GM12878 (cell line): ENCODE data around the gene BNIPL. TPM values are rescaled to one million over a fixed set of nuclear protein-coding genes. Genes with fewer than 3 reads are reported as not detected.

Experiments
- ATAC-seq: fragments of 200-7000 bp; cut with Tn5 transposase; 3 replicates; pipeline ENCODE4 v1.9.1; 2020; ENCODE audit warnings: mild to moderate bottlenecking, moderate library complexity
- BruUV-seq: library from RNA; stranded (reverse); fragments of 400-500 nt; replicated peaks from 2 replicates; lab custom pipeline; 2021; lab: Mats Ljungman, UMichigan
- CTCF ChIA-PET: fragments of 300-600 bp; sonication (Branson Sonifier 250); formaldehyde crosslinking; extraction: SDS; loops from one replicate; lab custom pipeline; 2021; ENCODE audit warnings: inconsistent platforms; lab: Yijun Ruan, JAX
- POLR2A ChIA-PET: fragments of 350-600 bp; formaldehyde crosslinking; extraction: SDS; loops from one replicate; lab custom pipeline; 2021; ENCODE audit warnings: inconsistent platforms; lab: Charles Lee
- RAD21 ChIA-PET: fragments of 300-600 bp; sonication (Branson Sonifier 250); formaldehyde crosslinking; loops from one replicate; lab custom pipeline; 2023; ENCODE audit warnings: antibody characterized with exemption; ENCODE audit not compliant: unreplicated experiment; lab: Charles Lee
- SMC1A ChIA-PET: fragments of 300-600 bp; sonication (Branson Sonifier 250); formaldehyde crosslinking; loops from one replicate; lab custom pipeline; 2023; ENCODE audit not compliant: unreplicated experiment, uncharacterized antibody; lab: Charles Lee
- DNase-seq: peaks from one replicate; pipeline ENCODE4 v3.0.0-alpha.2; 2011; ENCODE audit warnings: low read depth, low spot score
- FAIRE-seq: peaks from 3 replicates; lab custom pipeline; 2011; peaks lifted over from hg19 to GRCh38; lab: Jason Lieb, UNC
- H2AFZ ChIP-seq: 2 replicates; pipeline ENCODE4 v1.6.0; 2011; ENCODE audit warnings: low read depth, low read length, control low read depth; ENCODE audit not compliant: control insufficient read depth
- H3K27ac ChIP-seq: 2 replicates; pipeline ENCODE4 v1.5.1; 2011; ENCODE audit warnings: control low read depth; ENCODE audit not compliant: control insufficient read depth, insufficient read depth
- H3K27me3 ChIP-seq, 2 experiments: replicated peaks in 1 of 2; 2 replicates each; pipeline versions ENCODE4 v1.6.0 to v1.6.1; 2011; ENCODE audit warnings: low read length in 1 of 2; ENCODE audit not compliant: control insufficient read depth in 2 of 2, insufficient read depth in 2 of 2
- H3K36me3 ChIP-seq, 2 experiments: 2 replicates each; pipeline ENCODE4 v1.5.1; 2011; ENCODE audit warnings: low read length in 1 of 2; ENCODE audit not compliant: control insufficient read depth in 2 of 2, insufficient read depth in 2 of 2
- H3K4me1 ChIP-seq: 2 replicates; pipeline ENCODE4 v1.6.1; 2011; ENCODE audit warnings: mild to moderate bottlenecking, low read length, moderate library complexity, mixed read lengths; ENCODE audit not compliant: control insufficient read depth, insufficient read depth
- H3K4me2 ChIP-seq: 2 replicates; pipeline ENCODE4 v1.6.0; 2011; ENCODE audit warnings: control low read depth; ENCODE audit not compliant: control insufficient read depth, insufficient read depth
- H3K4me3 ChIP-seq: fragments of 200-600 bp; sonication (generic); 2 replicates; pipeline ENCODE4 v1.5.1; 2016
- H3K79me2 ChIP-seq: 2 replicates; pipeline ENCODE4 v1.6.0; 2011; ENCODE audit warnings: low read length; ENCODE audit not compliant: control insufficient read depth, insufficient read depth
- H3K9ac ChIP-seq: 2 replicates; pipeline ENCODE4 v1.8.0; 2011; ENCODE audit warnings: low read length, control low read depth, mixed read lengths; ENCODE audit not compliant: control insufficient read depth, insufficient read depth
- H3K9me3 ChIP-seq: replicated peaks from 3 replicates; pipeline ENCODE4 v1.5.1; 2011; ENCODE audit warnings: mild to moderate bottlenecking, low read length; ENCODE audit not compliant: control insufficient read depth, insufficient read depth
- H4K20me1 ChIP-seq: 2 replicates; pipeline ENCODE4 v1.6.0; 2011; ENCODE audit not compliant: control insufficient read depth, insufficient read depth
- ATF7 ChIP-seq: fragments of 450-650 bp; IDR thresholded peaks from 2 replicates; pipeline ENCODE4 v1.6.1; 2016; ENCODE audit warnings: low read depth, mild to moderate bottlenecking
- CTCF ChIP-seq, 3 experiments: IDR thresholded peaks in 2 of 3; conservative IDR thresholded peaks in 1 of 3; 2 replicates each; pipeline ENCODE4 v1.5.1; 2011; ENCODE audit warnings: low read depth in 3 of 3, low read length in 3 of 3, mild to moderate bottlenecking in 3 of 3, control low read depth in 2 of 3, moderate library complexity in 2 of 3, inconsistent platforms in 1 of 3, mixed read lengths in 1 of 3; ENCODE audit not compliant: control insufficient read depth in 2 of 3, insufficient read depth in 1 of 3; ENCODE audit errors: extremely low read depth in 1 of 3
- NR2F1 ChIP-seq: fragments of 450-650 bp; conservative IDR thresholded peaks from 2 replicates; pipeline ENCODE4 v1.6.1; 2017; ENCODE audit warnings: mild to moderate bottlenecking
- RAD21 ChIP-seq: IDR thresholded peaks from 2 replicates; pipeline ENCODE4 v1.6.1; 2011; ENCODE audit warnings: mild to moderate bottlenecking, low read depth, low read length, moderate library complexity; ENCODE audit not compliant: insufficient read depth
- TBL1XR1 ChIP-seq: IDR thresholded peaks from 2 replicates; pipeline ENCODE4 v1.6.1; 2012; ENCODE audit warnings: low read depth, low read length, improper control_type of control experiment
- WGBS: methylation state at CpG from one replicate; pipeline ENCODE4 v1.1.6; 2016; ENCODE audit warnings: low lambda C conversion rate; ENCODE audit not compliant: insufficient replicate concordance, insufficient coverage; ENCODE audit errors: missing lambda C conversion rate; 5-methylcytosine and 5-hydroxymethylcytosine counted together
- in situ Hi-C: fragments of 300-500 bp; cut with MboI; formaldehyde crosslinking; loops from 9 replicates; pipeline ENCODE4 v1.14.3; 2018; ENCODE audit warnings: mixed read lengths
- intact Hi-C: fragments of 100-400 bp; cut with micrococcal nuclease; formaldehyde crosslinking; loops from one replicate; pipeline ENCODE4 v1.14.2; 2022; ENCODE audit not compliant: unreplicated experiment
- polyA plus RNA-seq, 11 experiments: library from polyadenylated mRNA; depleted of rRNA in 4 of 11; unstranded in 6 of 11; stranded (reverse) in 5 of 11; fragments of >200 nt; fragmentation: Nextera tagmentation in 4 of 11; fragmentation: Illumina TruSeq in 1 of 11; extraction: Ambion mirVana in 4 of 11; extraction: Trizol in 1 of 11; gene quantifications; 1 replicate in 1 of 11; 2 replicates in 10 of 11; pipeline versions ENCODE4 v1.2.1 to v1.2.3, GENCODE V29; 2011 to 2016; ENCODE audit warnings: inconsistent platforms in 2 of 11, missing spikeins in 2 of 11, low read depth in 1 of 11
- total RNA-seq, 4 experiments: library from RNA; depleted of rRNA in 3 of 4; stranded (reverse); fragments of >200 nt in 3 of 4; fragmentation: Illumina TruSeq in 1 of 4; extraction: Trizol in 1 of 4; gene quantifications; 2 replicates each; pipeline versions ENCODE4 v1.2.1 to v1.2.3, GENCODE V29; 2013 to 2021
- TF ChIP-seq, protein P1 (sequence below): fragments of 450-650 bp; IDR thresholded peaks from 2 replicates; pipeline ENCODE4 v1.6.1; 2017; ENCODE audit warnings: mild to moderate bottlenecking, low read depth, inconsistent platforms; ENCODE audit not compliant: poor library complexity, severe bottlenecking
- TF ChIP-seq, protein P2 (sequence below): IDR thresholded peaks from 2 replicates; pipeline ENCODE4 v1.6.1; 2012; ENCODE audit warnings: low read depth, low read length, improper control_type of control experiment
- TF ChIP-seq, protein P3 (sequence below): fragments of 450-650 bp; IDR thresholded peaks from 2 replicates; pipeline ENCODE4 v1.6.1; 2016; ENCODE audit warnings: mild to moderate bottlenecking

Gene BNIPL
- total and polyA plus RNA-seq, 10 of the 15 experiments (the other 5 are each of a cell fraction or from before 2014, with no cell fraction given): 0.05 to 1.1 (median 0.17) TPM

GRCh38 chr1:151006327-151007052, 29.9 kb upstream of the BNIPL start, which contains the start of gene MINDY1 (continued):
- TF ChIP-seq CTCF (IDR thresholded peaks at IDR 0.05 in 2 of 3, conservative IDR thresholded peaks at IDR 0.05 in 1 of 3; ENCODE audit: control insufficient read depth in 2 of 3, extremely low read depth in 1 of 3, insufficient read depth in 1 of 3, low read depth in 3 of 3, low read length in 3 of 3) (peak; percentile 38 to 57 (median 43); a peak in 4 of 6 replicates), ATF7 (no peak), RAD21 (peak; percentile 39; the same call in 1 of the 2 replicates)
- TF ChIP-seq, protein P1, sequence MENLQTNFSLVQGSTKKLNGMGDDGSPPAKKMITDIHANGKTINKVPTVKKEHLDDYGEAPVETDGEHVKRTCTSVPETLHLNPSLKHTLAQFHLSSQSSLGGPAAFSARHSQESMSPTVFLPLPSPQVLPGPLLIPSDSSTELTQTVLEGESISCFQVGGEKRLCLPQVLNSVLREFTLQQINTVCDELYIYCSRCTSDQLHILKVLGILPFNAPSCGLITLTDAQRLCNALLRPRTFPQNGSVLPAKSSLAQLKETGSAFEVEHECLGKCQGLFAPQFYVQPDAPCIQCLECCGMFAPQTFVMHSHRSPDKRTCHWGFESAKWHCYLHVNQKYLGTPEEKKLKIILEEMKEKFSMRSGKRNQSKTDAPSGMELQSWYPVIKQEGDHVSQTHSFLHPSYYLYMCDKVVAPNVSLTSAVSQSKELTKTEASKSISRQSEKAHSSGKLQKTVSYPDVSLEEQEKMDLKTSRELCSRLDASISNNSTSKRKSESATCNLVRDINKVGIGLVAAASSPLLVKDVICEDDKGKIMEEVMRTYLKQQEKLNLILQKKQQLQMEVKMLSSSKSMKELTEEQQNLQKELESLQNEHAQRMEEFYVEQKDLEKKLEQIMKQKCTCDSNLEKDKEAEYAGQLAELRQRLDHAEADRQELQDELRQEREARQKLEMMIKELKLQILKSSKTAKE: no peak

DNA sequence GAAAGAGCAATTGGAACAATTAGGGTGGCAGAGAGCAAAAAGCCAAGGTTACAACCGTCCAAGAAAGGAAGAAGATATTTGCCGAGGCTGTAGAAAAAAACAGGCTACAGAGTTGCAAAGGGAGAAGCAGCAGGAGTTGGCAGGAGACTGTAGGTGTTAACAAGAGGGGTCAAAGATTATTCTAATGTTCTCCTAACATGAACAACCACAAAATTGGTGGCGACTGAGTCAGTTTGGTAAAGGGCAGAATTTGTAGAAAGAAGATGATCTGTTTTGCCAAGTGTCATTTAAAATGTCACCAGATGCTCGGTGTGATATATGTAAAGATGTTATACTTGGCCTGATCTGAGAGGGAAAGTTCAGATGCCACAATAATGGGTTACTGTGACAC, 28.5 kb upstream of the BNIPL start:
- Histone ChIP-seq H3K79me2 (peaks cover 16% of the 10 kb centered on the region), H3K4me1 (peaks cover 12% of the 10 kb centered on the region), H3K27ac (peak overlapping the region; percentile 30; the same call in 1 of the 2 replicates), H3K9ac (no peak overlapping the region), H3K36me3 (no peaks in the 10 kb centered on the region), H4K20me1 (no peaks in the 10 kb centered on the region), H2AFZ (peak overlapping the region; percentile 94), H3K4me3 (peak overlapping the region; percentile 34), H3K27me3 (no peaks in the 10 kb centered on the region), H3K4me2 (peak overlapping the region; percentile 99), H3K9me3 (no peaks in the 10 kb centered on the region)
- TF ChIP-seq TBL1XR1 (no peak), NR2F1 (no peak)
- TF ChIP-seq, protein P2, sequence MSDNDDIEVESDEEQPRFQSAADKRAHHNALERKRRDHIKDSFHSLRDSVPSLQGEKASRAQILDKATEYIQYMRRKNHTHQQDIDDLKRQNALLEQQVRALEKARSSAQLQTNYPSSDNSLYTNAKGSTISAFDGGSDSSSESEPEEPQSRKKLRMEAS: peak; percentile 32; the same call in 1 of the 2 replicates
- TF ChIP-seq, protein P3, sequence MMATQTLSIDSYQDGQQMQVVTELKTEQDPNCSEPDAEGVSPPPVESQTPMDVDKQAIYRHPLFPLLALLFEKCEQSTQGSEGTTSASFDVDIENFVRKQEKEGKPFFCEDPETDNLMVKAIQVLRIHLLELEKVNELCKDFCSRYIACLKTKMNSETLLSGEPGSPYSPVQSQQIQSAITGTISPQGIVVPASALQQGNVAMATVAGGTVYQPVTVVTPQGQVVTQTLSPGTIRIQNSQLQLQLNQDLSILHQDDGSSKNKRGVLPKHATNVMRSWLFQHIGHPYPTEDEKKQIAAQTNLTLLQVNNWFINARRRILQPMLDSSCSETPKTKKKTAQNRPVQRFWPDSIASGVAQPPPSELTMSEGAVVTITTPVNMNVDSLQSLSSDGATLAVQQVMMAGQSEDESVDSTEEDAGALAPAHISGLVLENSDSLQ: peak; percentile 59; the same call in 1 of the 2 replicates
- CTCF ChIA-PET: interaction anchor here (1.9 to 16.2 kb wide), 4 partner anchors 12 to 92 kb away, joined by 4 to 252 read pairs (median 50); partner anchors contain the start of genes ANXA9 and CERS2
- intact Hi-C loops: no loop called here
- DNase-seq (no peak), FAIRE-seq (no peak), ATAC-seq (no peak)
- BruUV-seq: no TSS peak
- 47% methylated on average over 4 of the region's 4 CpGs for WGBS
- POLR2A ChIA-PET: no interaction called here
- RAD21 ChIA-PET: no interaction called here
- in situ Hi-C loops: no loop called here
- SMC1A ChIA-PET: interaction anchor here (3.6 kb wide), 1 partner anchor 12 kb away, joined by 34 read pairs; no protein-coding TSS in a partner anchor
